ENCODE measurements around the gene BPIFB3.

- TF ChIP-seq TFE3 (CRISPR knock-in tag; IDR thresholded peaks at IDR 0.05) (no peak), ZNF24 (IDR thresholded peaks at IDR 0.05) (no peak), CTCF (IDR thresholded peaks at IDR 0.05 in 2 of 3, conservative IDR thresholded peaks at IDR 0.05 in 1 of 3; ENCODE audit: insufficient read depth in 2 of 3, low read depth in 1 of 3, low read length in 3 of 3) (no peak), JUND (IDR thresholded peaks at IDR 0.05; ENCODE audit: borderline replicate concordance, low read depth, low read length) (no peak), JUND (tag; IDR thresholded peaks at IDR 0.05; ENCODE audit: borderline replicate concordance, low read depth, low read length) (no peak)
These were observed 16.2 kb upstream of the BPIFB3 start for GRCh38 chr20:33037456-33037855.
